NCI-H446 treated with DMSO at 0.1 percent for 48 hours (cell line): ENCODE data around the gene PKMYT1.
"Not testable (repeated sequence)": the region's sequence is repeated elsewhere in the genome, so short reads cannot be mapped to it uniquely, and the experiment has no call there.

Experiments used
- DNase-seq: peaks from one replicate; lab custom pipeline; 2025; lab: John Stamatoyannopoulos, UW

Gene PKMYT1

DNA sequence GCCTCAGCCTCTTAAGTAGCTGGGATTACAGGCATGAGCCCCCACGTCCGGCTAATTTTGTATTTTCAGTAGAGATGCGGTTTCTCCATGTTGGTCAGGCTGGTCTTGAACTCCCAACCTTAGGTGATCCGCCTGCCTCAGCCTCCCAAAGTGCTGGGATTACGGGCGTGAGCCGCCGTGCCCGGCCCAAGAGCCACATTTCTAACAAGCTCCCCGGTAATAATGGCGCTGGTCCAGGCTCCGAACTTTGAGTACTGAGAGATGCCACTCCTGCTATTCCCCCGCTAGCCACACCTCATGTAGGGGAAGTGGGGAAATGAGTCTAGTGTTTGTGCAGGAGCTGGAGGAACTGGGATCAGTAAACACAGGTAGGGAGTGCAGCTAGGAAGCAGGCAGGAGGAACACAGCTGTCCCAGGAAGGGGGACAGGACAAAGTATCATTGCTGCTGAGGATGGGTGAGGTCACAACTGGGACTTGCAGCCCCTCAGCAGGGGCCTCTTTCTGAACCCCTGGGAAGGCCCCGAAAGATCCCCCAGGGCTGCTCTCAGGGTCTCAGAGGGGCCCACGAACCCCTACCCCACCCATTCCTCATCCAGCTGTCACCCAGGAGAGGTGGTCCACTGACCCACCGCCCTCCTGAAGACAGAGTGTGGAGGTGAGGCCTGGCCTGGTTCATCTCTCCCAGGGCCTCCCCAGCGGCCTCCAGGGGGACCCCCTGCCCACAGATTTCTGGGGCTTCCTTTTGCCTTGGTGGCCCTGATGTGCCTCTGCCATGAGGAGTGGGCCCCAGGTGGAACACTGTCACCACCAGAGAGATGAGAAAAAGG lies 19.8 kb downstream of the PKMYT1 start:
- DNase-seq: no peak

- no peak for DNase-seq
Observed at GRCh38 chr16:2959206-2959605, 21.0 kb downstream of the PKMYT1 start.

DNA sequence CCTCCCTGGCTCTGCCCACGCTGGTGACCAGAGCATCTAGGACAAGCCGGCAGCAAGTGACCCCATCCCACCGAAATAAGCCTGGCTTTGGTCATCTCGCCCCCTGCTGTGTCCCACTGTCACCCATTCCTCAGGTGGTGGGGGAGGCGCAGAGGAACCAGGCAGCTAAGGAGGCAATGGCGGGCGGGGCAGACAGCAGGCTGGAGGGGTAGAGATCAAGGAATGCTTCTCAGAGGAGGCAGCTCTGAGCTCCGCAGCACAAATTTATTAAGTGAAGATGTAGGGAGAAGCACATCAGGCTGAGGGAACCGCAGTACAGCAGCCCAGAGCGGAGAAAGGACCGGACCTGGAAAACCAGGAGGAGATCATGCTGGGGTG lies 23.7 kb downstream of the PKMYT1 start:
- DNase-seq: no peak

DNA sequence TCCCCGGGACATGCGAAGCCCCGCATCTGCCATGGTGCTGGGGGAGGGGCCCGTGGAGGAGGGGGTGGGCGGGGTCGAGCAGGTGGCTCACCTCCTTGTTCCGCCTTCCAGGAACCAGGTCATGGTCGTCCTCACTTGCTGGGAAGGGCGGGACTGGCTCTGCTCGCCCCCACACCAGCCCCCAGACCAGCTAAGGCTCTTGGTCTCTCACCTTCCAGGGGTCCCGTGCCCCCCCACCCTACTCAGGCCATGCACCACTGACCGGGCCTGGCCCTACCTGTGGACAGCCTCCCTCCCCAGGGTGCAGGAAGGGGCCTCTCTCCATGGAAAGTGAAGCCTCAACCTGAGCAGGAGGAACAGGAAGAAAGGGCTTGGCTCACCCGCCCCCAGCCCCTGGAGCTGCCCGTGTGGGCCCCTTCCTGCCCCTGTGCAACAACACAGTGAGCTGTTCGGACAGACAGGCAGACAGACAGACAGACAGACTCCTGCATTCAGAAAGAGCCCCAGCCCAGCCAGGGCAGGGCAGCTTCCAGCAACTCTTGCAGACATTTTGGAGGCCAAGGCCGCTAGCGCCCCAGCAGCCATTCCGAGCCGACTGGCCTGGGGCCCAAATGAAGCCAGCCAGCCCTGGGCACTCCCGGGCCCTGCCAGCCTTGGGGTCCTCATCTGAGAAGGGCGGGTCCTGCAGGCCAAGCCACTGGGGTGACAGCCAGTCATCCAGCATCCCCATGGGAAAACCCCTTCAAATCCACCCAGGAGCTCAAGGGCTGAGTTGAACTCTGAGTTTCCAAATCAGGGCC lies 24.3 kb downstream of the PKMYT1 start:
- no peak for DNase-seq

DNA sequence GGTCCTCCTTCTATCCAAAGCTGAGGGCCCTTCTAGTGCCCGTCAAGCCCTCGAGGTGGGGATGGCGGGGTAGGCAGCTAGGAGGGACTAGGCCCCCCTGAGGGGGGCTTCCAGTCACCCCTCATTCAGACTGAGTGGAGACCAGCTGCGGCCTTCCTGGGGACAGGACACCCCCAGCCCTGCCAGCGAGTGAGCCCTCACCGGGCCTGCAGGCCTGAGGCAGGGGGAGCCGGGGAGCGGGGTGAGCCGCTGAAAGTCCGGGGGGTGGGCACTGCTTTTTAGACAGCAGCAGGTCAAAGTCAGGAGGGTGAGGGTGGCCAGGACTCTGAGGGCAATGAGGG lies 24.8 kb downstream of the PKMYT1 start:
- DNase-seq: no peak

DNA sequence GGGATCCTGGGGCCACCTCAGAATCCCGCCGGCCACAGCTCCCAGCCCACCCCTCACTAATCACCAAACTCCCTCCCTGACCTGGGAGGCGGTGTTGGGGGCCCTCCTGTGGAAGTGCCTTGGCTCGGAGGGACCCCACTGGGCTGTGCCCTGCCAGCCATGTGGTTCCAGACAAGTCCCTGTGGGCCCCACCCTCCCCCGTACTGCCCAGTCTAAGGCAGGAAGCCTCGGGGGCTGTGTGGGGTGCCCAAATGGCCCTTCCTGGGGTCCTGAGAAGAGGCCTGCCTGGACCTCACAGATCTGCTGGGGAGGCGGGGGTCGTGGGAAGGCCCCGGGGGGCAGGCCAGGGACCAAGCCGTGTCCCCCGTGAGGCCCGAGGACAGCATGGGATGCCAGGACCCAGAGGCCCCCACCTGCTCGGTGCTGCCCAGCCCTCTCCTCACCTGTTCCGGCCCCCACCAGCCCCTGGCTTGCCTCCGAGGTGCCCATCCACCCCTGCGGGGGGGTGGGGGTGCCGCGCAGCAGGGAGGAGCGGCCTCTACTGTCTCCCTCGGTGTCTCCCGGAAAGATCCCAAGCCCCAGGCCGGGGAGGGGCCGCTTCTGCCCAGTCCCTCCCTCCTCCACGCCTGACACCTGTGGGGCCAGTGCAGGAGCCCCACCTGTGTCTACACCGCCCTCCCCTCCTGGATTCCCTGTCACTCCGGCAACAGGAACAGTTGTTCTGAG lies 25.4 kb downstream of the PKMYT1 start:
- no peak for DNase-seq

- DNase-seq: no peak
Observed at GRCh38 chr16:2953706-2954627, 26.3 kb downstream of the PKMYT1 start.

DNA sequence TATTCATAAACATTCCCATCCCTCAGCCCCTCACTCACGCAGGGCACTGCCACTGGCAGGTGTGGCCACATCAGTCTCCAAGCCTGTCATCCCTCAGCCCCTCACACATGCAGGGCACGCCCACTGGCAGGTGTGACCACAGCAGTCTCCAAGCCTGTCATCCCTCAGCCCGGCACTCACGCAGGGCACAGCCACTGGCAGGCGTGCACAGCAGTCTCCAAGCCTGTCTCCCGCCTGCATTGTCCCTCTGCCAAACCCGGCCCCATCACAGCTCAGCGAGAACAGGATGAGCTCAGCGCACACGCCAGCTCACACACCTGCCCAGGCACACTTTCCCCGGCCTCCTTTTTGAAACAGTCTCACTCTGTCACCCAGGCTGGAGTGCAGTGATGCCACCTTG lies 27.6 kb downstream of the PKMYT1 start:
- DNase-seq: no peak

DNA sequence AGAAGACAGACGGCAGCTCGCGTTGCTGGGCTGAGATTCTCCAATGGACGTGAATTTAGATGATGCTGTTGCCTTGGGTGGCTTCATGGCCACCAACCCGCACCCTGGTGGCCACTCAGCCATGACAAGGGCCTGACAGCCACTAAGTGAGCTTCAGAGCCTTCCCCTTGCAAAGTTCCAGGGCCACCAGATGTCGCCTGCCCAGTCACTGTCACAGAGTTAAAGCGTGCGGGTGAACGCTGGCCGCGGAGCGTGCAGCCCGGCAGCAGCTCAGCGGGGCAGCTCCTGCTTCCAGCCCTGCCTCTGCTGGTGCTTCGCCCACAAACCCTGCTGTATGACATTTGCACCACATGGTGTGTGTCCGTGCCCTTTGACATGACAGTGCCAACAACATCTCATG lies 29.5 kb downstream of the PKMYT1 start:
- no peak for DNase-seq

GRCh38 chr16:2950353-2950724 lies 29.9 kb downstream of the PKMYT1 start:
- no peak for DNase-seq

GRCh38 chr16:2949705-2950352 lies 30.4 kb downstream of the PKMYT1 start:
- no peak for DNase-seq

GRCh38 chr16:2948807-2949704 lies 31.2 kb downstream of the PKMYT1 start:
- no peak for DNase-seq

GRCh38 chr16:2946649-2947048 lies 33.6 kb downstream of the PKMYT1 start:
- no peak for DNase-seq

- DNase-seq: not testable (repeated sequence)
Observed at GRCh38 chr16:2943716-2944115, 36.5 kb downstream of the PKMYT1 start.

GRCh38 chr16:2942045-2942444 lies 38.2 kb downstream of the PKMYT1 start:
- no peak for DNase-seq

DNA sequence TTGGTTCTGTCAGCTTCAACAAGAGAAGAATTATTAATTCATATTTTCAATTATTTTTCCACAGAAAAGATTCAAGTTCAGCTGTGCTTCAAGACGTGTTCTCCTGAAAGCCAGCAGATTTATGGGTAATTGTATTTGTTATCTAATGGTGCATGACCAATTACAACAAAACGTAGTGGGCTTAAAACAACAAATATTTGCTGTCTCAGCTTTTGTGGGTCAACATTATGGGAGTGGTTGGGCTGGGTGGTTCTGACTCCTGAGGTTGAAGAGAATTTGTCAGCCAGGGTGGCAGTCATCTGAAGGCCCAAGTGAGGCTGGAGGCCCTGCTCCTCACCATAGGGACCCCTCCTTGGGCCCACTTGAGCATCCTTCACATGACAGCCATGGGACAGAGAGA lies 40.3 kb downstream of the PKMYT1 start:
- DNase-seq: no peak

- DNase-seq: no peak
Observed at GRCh38 chr16:2938206-2938605, 42.0 kb downstream of the PKMYT1 start.

- DNase-seq: no peak
Observed at GRCh38 chr16:2937170-2937569, 43.1 kb downstream of the PKMYT1 start.

GRCh38 chr16:2936436-2937011 lies 43.7 kb downstream of the PKMYT1 start:
- no peak for DNase-seq

- DNase-seq: no peak
Observed at GRCh38 chr16:2934450-2934849, 45.8 kb downstream of the PKMYT1 start.
